ENCODE data around the gene WDR59. TPM values are rescaled to one million over a fixed set of nuclear protein-coding genes. Genes with fewer than 3 reads are reported as not detected.

Gene WDR59
- total RNA-seq, 1 donor = 19.9 TPM

- peak; percentile 92 for DNase-seq (ENCODE audit: low read depth)
- no peak overlapping the region for H3K4me3 ChIP-seq (ENCODE audit: low read depth, low read length)
- TF ChIP-seq CTCF (IDR thresholded peaks at IDR 0.05; ENCODE audit: insufficient read depth, low read depth, low read length) = peak; percentile 15
Measured at GRCh38 chr16:74936902-74937560, 47.9 kb downstream of the WDR59 start.

- TF ChIP-seq CTCF (IDR thresholded peaks at IDR 0.05; ENCODE audit: insufficient read depth, low read depth, low read length) = no peak
Measured at GRCh38 chr16:74931445-74931844, 53.5 kb downstream of the WDR59 start.

GRCh38 chr16:74929636-74930035 lies 55.3 kb downstream of the WDR59 start:
- DNase-seq (ENCODE audit: low read depth) = no peak
- no peak for TF ChIP-seq CTCF (IDR thresholded peaks at IDR 0.05; ENCODE audit: insufficient read depth, low read depth, low read length)
- H3K4me3 ChIP-seq (ENCODE audit: low read depth, low read length) = no peak overlapping the region

More at GRCh38 chr16:74931445-74931844, 53.5 kb downstream of the WDR59 start:
- no peak for DNase-seq (ENCODE audit: low read depth)
- no peak overlapping the region for H3K4me3 ChIP-seq (ENCODE audit: low read depth, low read length)

GRCh38 chr16:74926805-74927204 lies 58.1 kb downstream of the WDR59 start:
- no peak overlapping the region for H3K4me3 ChIP-seq (ENCODE audit: low read depth, low read length)
- TF ChIP-seq CTCF (IDR thresholded peaks at IDR 0.05; ENCODE audit: insufficient read depth, low read depth, low read length) = no peak
- no peak for DNase-seq (ENCODE audit: low read depth)

GRCh38 chr16:74923766-74924460 lies 61.0 kb downstream of the WDR59 start:
- no peak overlapping the region for H3K4me3 ChIP-seq (ENCODE audit: low read depth, low read length)
- no peak for TF ChIP-seq CTCF (IDR thresholded peaks at IDR 0.05; ENCODE audit: insufficient read depth, low read depth, low read length)
- no peak for DNase-seq (ENCODE audit: low read depth)

- no peak for DNase-seq (ENCODE audit: low read depth)
Measured at GRCh38 chr16:74922150-74923138, 62.5 kb downstream of the WDR59 start.

More at GRCh38 chr16:74922150-74923138, 62.5 kb downstream of the WDR59 start:
- no peak overlapping the region for H3K4me3 ChIP-seq (ENCODE audit: low read depth, low read length)
- no peak for TF ChIP-seq CTCF (IDR thresholded peaks at IDR 0.05; ENCODE audit: insufficient read depth, low read depth, low read length)
